Vagina (tissue), 2 donors: ENCODE measurements around the gene KDM6B. TPM values are rescaled to one million over a fixed set of nuclear protein-coding genes. Genes with fewer than 3 reads are reported as not detected.
"Not testable (repeated sequence)": the region's sequence is repeated elsewhere in the genome, so short reads cannot be mapped to it uniquely, and the experiment has no call there.

ENCODE experiments used
- DNase-seq, 2 donors: peaks; one replicate each; pipeline ENCODE4 v3.0.0-alpha.2; 2017; ENCODE audit errors: extremely low spot score in 2 of 2
- H3K27ac ChIP-seq: fragments of 200-600 bp; sonication (generic); one replicate; pipeline ENCODE4 v1.5.1; 2019
- H3K27me3 ChIP-seq: fragments of 200-600 bp; sonication (generic); one replicate; pipeline ENCODE4 v1.5.1; 2019
- H3K36me3 ChIP-seq, 2 donors: fragments of 200-600 bp; sonication (generic); one replicate each; pipeline ENCODE4 v1.5.1; 2017 to 2019
- H3K4me1 ChIP-seq: fragments of 200-600 bp; sonication (generic); one replicate; pipeline ENCODE4 v1.5.1; 2019
- H3K4me3 ChIP-seq, 2 donors: fragments of 200-600 bp; sonication (generic); 1 replicate in 1 of 2; 2 replicates in 1 of 2; pipeline ENCODE4 v1.5.1; 2016 to 2019
- H3K9me3 ChIP-seq: fragments of 200-600 bp; sonication (generic); one replicate; pipeline ENCODE4 v1.5.1; 2019
- POLR2A ChIP-seq, 2 donors: fragments of 450-650 bp; IDR thresholded peaks; one replicate each; pipeline ENCODE4 v1.6.1; 2017; ENCODE audit warnings: antibody characterized with exemption in 2 of 2, mild to moderate bottlenecking in 2 of 2, moderate library complexity in 2 of 2
- POLR2AphosphoS5 ChIP-seq, 2 donors: sonication (generic); formaldehyde crosslinking; IDR thresholded peaks; one replicate each; pipeline ENCODE4 v1.9.0; 2017; ENCODE audit warnings: antibody characterized with exemption in 2 of 2, mild to moderate bottlenecking in 2 of 2, low read depth in 1 of 2; ENCODE audit not compliant: insufficient read depth in 1 of 2
- intact Hi-C: fragments of 100-400 bp; cut with DNase I; formaldehyde crosslinking; loops from one replicate; pipeline ENCODE4 v1.15.1; 2023
- total RNA-seq: library from RNA; depleted of rRNA; stranded (reverse); fragments of >200 nt; gene quantifications from one replicate; pipeline ENCODE4 v1.2.3, GENCODE V29; 2016
- TF ChIP-seq, protein P1 (sequence below), 3 experiments: fragments of 450-650 bp in 2 of 3; fragments of 200-600 bp in 1 of 3; sonication (generic) in 1 of 3; IDR thresholded peaks; one replicate each; pipeline ENCODE4 v1.5.1; 2017 to 2019; ENCODE audit warnings: antibody characterized with exemption in 3 of 3, mild to moderate bottlenecking in 2 of 3, moderate library complexity in 2 of 3

Gene KDM6B
- total RNA-seq, 1 donor from 2014 or later, result 12.5 TPM

- DNase-seq, result no peak
- H3K36me3 ChIP-seq, result no peaks in the 10 kb centered on the region
- intact Hi-C loops, result no loop called here
- TF ChIP-seq POLR2AphosphoS5 (IDR thresholded peaks at IDR 0.05; ENCODE audit: insufficient read depth in 1 of 2, low read depth in 1 of 2) (no peak), POLR2A (IDR thresholded peaks at IDR 0.05) (no peak)
- TF ChIP-seq, protein P1, sequence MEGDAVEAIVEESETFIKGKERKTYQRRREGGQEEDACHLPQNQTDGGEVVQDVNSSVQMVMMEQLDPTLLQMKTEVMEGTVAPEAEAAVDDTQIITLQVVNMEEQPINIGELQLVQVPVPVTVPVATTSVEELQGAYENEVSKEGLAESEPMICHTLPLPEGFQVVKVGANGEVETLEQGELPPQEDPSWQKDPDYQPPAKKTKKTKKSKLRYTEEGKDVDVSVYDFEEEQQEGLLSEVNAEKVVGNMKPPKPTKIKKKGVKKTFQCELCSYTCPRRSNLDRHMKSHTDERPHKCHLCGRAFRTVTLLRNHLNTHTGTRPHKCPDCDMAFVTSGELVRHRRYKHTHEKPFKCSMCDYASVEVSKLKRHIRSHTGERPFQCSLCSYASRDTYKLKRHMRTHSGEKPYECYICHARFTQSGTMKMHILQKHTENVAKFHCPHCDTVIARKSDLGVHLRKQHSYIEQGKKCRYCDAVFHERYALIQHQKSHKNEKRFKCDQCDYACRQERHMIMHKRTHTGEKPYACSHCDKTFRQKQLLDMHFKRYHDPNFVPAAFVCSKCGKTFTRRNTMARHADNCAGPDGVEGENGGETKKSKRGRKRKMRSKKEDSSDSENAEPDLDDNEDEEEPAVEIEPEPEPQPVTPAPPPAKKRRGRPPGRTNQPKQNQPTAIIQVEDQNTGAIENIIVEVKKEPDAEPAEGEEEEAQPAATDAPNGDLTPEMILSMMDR (IDR thresholded peaks at IDR 0.05), result no peak
- no peak overlapping the region for H3K4me3 ChIP-seq
- no peaks in the 10 kb centered on the region for H3K4me1 ChIP-seq
- H3K27me3 ChIP-seq, result no peaks in the 10 kb centered on the region
- H3K27ac ChIP-seq, result no peak overlapping the region
- no peaks in the 10 kb centered on the region for H3K9me3 ChIP-seq
Measured at GRCh38 chr17:7807206-7807605, 26.8 kb upstream of the KDM6B start.

GRCh38 chr17:7809086-7809790 is 24.8 kb upstream of the KDM6B start:
- TF ChIP-seq, protein P1 (IDR thresholded peaks at IDR 0.05), result no peak
- no peak for TF ChIP-seq POLR2A (IDR thresholded peaks at IDR 0.05)
- no peak for TF ChIP-seq POLR2AphosphoS5 (IDR thresholded peaks at IDR 0.05; ENCODE audit: insufficient read depth in 1 of 2, low read depth in 1 of 2)
- intact Hi-C loops, result loop anchor here (1.0 kb wide), 1 partner anchor 34 kb away; no protein-coding TSS in a partner anchor
- no peaks in the 10 kb centered on the region for H3K27me3 ChIP-seq

DNA sequence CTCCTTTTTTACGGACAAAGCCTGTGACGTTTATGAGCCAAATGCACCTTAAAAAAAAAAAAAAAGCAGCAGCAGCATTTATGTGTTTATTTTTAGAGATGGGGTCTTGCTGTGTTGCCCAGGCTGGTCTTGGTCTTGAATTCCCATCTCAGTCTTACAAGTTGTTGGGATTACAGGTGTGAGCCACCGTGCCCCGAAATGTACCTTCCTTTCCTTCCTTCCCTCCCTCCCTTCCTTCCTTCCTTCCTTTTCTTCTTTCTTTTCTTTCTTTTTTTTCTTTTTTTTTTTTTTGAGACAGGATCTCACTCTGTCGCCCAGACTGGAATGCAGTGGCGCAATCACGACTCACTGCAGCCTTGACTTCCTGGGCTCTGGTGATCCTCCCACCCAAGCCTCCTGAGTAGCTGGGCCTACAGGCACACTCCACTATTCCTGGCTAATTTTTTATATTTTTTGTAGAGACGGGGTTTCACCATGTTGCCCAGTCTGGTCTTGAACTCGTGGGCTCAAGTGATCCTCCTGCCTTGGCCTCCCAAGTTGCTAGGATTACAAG is 24.1 kb upstream of the KDM6B start:
- not testable (repeated sequence) for H3K4me3 ChIP-seq, H3K9me3 ChIP-seq, H3K36me3 ChIP-seq, DNase-seq, H3K27me3 ChIP-seq, H3K27ac ChIP-seq, H3K4me1 ChIP-seq
- intact Hi-C loops, result loop anchor here (1.0 kb wide), 1 partner anchor 33 kb away; no protein-coding TSS in a partner anchor

More at GRCh38 chr17:7809086-7809790, 24.8 kb upstream of the KDM6B start:
- Histone ChIP-seq H3K27ac (no peak overlapping the region), H3K36me3 (no peaks in the 10 kb centered on the region), H3K4me3 (no peak overlapping the region), H3K4me1 (no peaks in the 10 kb centered on the region), H3K9me3 (no peaks in the 10 kb centered on the region)
- no peak for DNase-seq

DNA sequence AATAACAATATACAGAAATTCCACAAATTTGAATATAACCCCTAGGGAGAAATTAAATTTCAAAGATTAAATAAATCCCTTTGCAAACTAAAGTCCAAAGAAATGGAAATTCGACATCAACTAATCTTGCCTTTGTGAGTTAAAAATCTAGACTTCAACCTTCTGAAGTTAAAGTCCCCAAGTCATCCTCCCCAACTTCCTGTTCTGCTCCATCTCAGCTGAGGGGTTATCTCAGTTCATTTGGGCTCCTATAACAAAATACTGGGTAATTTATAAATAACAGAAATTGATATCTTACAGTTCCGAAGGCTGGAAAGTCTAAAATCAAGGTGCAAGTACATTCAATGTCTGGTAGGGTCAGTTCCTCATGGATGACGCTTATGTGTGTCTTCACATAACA is 22.8 kb upstream of the KDM6B start:
- DNase-seq, result no peak
- no peaks in the 10 kb centered on the region for H3K36me3 ChIP-seq
- H3K9me3 ChIP-seq, result no peaks in the 10 kb centered on the region
- H3K27me3 ChIP-seq, result no peaks in the 10 kb centered on the region
- no peaks in the 10 kb centered on the region for H3K4me1 ChIP-seq
- TF ChIP-seq POLR2A (IDR thresholded peaks at IDR 0.05) (no peak), POLR2AphosphoS5 (IDR thresholded peaks at IDR 0.05; ENCODE audit: insufficient read depth in 1 of 2, low read depth in 1 of 2) (no peak)
- TF ChIP-seq, protein P1 (IDR thresholded peaks at IDR 0.05), result no peak
- H3K4me3 ChIP-seq, result no peak overlapping the region
- intact Hi-C loops, result no loop called here
- H3K27ac ChIP-seq, result no peak overlapping the region

- intact Hi-C loops, result no loop called here
- DNase-seq, result no peak
- Histone ChIP-seq H3K36me3 (no peaks in the 10 kb centered on the region), H3K27ac (no peak overlapping the region), H3K4me3 (no peak overlapping the region), H3K4me1 (no peaks in the 10 kb centered on the region), H3K9me3 (no peaks in the 10 kb centered on the region), H3K27me3 (no peaks in the 10 kb centered on the region)
- no peak for TF ChIP-seq POLR2A (IDR thresholded peaks at IDR 0.05)
- TF ChIP-seq, protein P1 (IDR thresholded peaks at IDR 0.05), result no peak
- no peak for TF ChIP-seq POLR2AphosphoS5 (IDR thresholded peaks at IDR 0.05; ENCODE audit: insufficient read depth in 1 of 2, low read depth in 1 of 2)
Measured at GRCh38 chr17:7814969-7815368, 19.0 kb upstream of the KDM6B start.
